Fibroblast of skin of right quadriceps (primary cell): ENCODE results near the gene WFS1.
A peak's percentile ranks its signal among the peaks of the same experiment; 100 is the strongest.

ENCODE experiments used
- DNase-seq: peaks from one replicate; pipeline ENCODE4 v3.0.0-alpha.2; 2013

Gene WFS1

GRCh38 chr4:6262176-6262575 lies 7.5 kb upstream of the WFS1 start:
- no peak for DNase-seq

DNA sequence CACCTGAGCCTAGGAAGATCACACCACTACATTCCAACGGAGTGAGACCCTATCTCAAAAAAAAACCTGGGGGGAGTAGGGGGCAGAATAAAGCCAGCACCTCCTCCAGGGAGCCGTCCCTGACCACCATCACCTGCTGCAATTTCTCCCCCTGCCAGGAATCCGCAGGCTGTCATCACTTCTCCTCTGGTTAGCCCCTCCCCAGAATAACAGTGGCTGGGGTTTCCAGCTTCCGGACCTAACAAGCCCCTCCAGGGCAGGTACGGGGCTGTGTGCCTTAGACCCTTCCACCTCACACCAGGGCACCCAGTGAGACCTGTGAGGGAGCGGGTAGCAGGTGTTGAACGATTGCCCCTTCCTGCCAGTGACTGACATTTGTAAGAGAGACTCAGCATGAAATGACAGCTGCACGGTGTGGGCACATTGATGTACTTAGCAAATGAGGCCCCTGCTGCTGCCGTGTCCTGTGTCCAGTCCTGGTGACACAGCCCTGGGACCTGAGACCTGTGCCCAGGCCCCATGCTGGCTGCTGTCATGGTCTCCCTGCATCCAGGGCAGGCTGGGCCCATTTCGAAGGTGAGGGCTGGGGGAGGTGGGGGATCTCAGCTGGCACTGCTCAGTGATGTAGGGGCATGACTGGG lies 6.7 kb upstream of the WFS1 start:
- no peak for DNase-seq

DNA sequence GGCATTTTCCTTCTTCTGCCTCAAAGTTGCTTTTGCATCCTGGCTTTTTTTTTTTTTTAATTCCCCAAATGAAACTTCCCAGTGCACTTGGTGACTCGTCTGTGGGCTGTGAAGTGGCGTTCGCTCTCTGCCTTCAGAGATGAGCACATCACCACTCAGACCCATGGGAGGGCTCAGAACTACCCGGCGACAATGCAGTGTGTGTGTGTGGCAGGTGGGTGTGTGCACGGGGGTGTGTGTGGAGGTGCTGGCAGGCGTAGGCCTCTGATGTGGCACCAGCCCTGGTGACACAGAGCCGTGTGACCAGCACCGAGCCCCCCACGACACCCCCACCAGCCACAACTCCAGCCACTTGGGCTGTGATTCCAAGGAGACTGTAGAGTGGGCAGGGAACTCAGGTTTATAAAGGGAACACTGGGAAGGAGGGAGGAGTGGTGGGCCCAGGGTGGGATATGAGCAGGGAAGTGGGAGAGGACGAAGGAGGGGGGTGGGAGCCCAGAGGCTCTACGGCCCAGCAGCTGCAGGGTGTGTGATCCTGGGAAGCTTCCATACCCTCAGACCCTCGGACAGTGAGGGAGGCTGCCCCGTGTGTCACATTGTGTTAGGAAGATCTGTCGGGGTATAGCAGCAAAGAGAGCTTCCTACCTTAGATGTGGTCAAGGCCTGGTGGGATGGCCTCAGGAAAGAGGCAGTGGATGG lies 6.0 kb upstream of the WFS1 start:
- no peak for DNase-seq

GRCh38 chr4:6264225-6264540 lies 5.5 kb upstream of the WFS1 start:
- peak; percentile 13 for DNase-seq

DNA sequence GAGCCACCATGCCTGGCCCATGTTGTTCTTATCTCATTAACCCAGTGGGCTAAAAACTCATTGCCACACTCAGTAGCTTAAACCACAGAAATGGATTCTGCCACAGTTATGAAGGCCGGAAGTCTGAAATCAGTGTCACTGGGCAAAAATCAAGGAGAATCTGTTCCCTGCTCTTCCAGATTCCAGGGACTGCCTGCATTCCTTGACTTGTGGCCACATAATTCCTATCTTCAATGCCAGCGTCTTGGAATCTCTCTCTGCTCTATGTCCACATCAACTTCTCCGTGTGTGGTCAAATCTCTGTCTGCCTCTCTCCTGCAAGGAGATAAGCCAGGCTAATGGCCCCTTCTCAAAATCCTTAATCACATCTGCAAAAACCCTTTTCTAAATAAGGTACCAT lies 4.1 kb upstream of the WFS1 start:
- DNase-seq = no peak

DNA sequence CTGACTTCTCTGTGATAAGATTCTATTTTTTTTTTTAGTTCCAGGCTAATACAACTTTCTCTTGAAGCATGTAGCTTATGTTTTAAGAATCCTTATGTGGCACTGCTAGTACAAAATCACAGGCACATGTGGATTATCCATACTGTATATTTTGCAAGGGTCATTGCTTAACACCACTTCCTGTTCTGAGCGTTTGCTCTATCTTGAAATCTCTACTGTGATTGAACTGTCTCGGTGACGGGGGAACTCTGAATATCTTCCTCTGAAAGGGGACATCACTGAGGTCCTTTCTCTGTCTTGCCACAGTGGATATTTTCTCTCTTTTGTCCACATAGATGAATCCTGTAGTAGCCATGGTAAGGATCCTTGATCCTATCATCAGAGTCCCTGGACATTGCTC lies 2.1 kb upstream of the WFS1 start:
- no peak for DNase-seq

DNA sequence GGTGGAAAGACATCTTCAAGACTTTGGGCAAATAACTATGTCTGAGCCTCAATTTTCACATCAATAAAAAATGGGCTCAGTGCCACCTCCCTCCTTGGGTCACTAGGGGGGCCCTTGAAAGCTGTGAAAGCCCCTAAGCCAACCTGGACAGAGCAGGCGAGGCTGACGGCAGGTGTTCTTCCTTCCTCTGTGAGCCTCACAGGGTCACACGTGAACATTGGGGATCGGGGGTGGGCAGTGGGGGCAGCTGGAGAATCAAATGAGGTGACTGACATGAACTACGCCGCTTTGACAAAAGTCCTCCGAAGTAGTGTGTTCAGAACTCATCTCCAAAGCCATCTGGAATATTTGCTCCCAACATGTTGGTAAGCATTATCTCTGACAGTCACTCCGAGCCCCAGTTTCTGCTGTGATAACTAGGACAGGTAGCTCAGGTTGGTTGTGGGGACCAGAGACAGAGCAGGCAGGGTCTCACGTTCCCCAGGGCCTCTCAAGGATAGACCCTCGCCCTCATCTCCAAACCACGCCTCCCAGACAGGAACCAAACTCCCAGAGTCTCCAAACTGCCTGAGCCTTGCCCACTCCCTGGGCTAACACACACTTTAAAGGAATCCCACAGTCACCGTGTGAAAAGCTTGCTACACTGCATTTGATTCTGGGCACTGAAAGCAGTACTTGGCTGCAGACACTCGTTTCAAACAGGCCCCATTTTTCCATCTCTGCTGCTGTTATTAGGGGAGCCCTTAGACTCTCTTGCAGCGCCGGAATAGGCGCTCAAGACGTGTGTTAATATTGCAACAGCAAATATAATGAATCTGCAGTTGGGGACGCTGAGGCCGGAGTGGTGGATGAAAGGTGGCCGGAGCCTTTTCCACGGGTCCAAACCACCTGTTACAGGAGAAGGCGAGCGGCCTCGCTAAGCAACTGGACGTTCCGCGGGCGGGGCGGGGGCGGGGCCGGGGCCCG lies 717 bp upstream of the WFS1 start:
- DNase-seq = no peak

DNA sequence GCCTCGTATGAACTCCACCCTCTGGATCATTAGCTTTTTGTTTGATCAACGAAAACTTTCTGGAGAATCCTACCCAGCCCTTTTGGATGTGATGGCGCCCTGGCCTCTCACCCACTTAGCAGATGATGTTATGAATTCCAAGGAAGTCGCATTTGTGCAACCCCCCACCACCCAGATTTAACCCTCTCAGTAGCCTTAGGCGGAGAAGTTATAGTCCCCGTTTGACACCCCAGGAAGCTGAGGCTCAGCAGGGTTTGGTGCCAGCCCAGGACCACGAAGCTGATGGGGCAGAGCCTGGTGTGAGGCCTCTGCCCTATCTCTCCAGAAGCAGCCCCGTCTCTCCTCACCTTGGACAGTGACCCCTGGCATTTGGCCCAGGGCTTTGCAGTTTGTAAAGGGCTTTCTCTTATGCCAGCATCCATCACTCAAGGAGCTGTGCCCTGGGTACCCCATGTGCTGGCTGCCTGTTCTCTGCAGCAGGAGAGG lies 1.0 kb downstream of the WFS1 start:
- DNase-seq = peak; percentile 32

- no peak for DNase-seq
Observed at GRCh38 chr4:6271206-6271605, 1.6 kb downstream of the WFS1 start.

GRCh38 chr4:6271701-6272465 lies 2.2 kb downstream of the WFS1 start:
- DNase-seq = no peak

DNA sequence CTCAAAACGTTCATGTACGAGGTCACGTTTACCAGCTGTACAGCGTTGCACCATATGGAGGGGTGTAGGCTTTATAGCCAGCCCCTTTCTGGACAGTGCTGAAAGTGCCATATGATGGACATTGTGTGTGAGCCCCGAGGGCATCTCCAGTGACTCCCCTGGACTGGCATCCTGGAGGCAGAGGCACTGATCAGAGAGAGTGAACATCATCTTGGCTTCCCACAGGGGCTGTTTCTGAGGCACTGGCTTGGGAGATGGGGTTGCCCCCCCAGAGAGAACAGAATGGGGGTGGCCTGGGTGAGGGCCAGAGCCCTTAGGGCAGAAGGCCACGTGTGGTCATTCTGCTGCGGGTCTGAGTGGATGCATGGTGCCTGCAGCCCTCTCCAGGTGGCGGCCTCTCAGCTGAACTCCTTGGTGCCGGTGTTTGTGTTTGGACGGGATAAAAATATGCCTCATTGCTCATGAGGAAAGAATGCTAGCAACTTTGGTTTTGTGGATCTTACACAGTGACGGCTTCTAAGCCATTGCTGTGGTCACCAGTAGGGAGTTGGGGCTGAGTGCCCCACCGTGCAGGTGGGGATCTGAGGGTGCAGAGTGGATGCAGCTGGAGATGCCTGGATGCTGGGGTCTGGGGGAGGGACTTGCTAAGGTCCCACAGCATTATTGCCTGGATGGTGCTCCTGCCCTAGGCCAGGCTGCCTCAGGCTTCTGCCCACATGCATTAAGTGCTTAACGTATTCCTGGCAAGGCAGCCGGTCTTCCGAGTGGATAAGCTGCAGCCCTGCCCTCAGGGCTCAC lies 3.4 kb downstream of the WFS1 start:
- peak; percentile 70 for DNase-seq

DNA sequence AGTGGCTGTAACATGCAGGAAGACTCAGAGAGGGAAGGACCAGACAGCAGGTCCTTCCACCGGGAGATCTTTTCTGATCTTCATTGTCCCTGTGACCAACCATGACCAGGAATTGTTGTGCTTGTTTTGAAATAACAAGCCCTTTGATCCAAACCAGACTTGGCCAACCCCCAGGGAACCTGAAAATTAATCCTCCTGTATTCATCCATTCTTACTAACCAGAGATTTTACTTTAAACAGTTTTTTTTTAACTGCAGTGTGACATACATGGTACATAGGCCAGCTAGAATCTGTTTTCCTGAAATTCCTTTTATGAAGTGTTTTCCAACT lies 4.0 kb downstream of the WFS1 start:
- no peak for DNase-seq

- DNase-seq = no peak
Observed at GRCh38 chr4:6275351-6275750, 5.7 kb downstream of the WFS1 start.

- no peak for DNase-seq
Observed at GRCh38 chr4:6275898-6276806, 6.5 kb downstream of the WFS1 start.

DNA sequence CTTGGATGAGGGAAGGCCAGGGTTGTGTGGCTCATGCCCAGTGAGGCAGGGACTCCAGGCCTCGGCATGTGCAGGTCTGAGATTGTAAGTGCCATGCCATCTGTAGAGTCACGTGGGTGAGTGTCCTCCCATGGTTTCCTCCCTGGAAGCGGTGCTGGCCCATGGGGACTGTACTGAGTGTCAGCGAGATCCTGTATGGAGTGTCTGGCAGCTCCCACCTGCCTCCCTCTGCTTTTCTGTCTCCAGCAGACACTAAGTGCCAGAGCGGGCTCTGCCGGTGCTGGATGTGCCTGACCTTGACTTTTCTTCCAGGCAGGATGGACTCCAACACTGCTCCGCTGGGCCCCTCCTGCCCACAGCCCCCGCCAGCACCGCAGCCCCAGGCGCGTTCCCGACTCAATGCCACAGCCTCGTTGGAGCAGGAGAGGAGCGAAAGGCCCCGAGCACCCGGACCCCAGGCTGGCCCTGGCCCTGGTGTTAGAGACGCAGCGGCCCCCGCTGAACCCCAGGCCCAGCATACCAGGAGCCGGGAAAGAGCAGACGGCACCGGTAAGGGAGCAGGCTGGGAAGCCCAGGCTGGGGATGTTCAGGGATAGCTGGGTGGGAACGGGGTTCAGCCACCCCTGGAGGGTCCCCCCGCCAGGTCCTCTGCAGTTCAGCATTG lies 7.6 kb downstream of the WFS1 start:
- no peak for DNase-seq

DNA sequence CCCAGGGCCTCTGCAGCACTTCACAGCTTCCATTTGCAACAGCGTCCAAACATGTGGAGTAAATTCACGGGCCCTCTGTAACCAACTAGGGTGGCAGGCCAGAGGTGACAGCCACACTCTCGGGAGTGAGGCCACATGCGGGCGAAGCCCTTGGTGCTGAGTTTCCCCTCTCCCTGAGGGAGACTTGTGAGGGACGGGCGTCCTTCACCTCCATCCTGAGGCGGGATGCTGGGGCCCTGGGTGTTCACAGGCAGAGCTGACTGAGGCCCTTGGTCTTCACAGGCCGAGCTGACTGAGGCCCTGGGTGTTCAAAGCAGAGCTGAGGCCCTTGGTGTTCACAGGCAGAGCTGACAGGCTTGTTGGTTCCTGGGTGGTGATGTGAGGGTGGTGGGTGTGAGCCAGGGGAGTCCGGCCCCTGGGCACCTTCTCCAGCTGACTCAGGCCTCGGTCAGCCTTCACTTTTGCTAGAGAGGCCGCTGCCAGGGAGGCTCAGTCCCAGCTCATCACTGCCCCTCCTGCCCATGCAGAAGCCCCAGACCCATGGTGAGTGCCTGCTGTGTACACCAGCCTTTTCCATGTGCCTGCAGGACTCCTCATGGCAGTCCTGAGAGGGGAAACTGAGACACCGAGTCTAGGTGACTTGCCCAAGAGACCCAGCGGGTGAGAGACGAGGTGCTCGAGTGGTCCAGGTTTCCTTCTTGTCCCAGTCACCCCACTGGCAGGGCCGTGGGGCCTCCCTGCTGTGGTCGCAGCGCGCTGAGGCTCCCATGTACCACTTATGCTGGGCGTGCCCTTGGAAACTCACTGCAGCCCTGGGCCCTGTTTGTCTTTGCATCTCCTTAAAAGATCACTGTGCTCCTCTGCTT lies 8.5 kb downstream of the WFS1 start:
- no peak for DNase-seq

DNA sequence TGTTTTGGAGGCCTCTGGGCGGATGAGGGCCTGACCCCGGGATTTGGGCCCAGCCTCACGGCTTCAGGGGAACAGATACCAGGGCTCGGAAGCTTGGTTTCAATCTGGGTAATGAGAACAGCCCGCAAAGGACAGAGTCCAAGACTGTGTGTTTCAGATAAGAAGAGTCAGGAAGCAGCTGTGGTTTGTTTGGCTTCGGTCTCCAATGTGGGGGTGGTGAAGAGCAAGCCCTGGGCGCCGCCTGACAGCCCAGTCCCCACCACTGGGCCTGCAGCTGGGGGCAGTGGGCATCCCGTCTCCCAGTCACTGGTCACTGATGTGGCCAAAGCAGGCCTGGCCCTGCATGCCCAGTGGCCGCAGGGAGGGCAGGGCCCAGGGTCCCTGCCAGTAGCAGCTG lies 9.1 kb downstream of the WFS1 start:
- no peak for DNase-seq

GRCh38 chr4:6279582-6280289 lies 10.1 kb downstream of the WFS1 start:
- no peak for DNase-seq
